Activated CD8-positive, alpha-beta memory T cell treated with anti-CD3 and anti-CD28 coated beads for 36 hours (primary cell): ENCODE data around the gene KIRREL3. TPM values are rescaled to one million over a fixed set of nuclear protein-coding genes. Genes with fewer than 3 reads are reported as not detected.

Source experiments
- CTCF ChIA-PET: fragments of 350-600 bp; sonication (Branson Sonifier 250); formaldehyde crosslinking; loops from one replicate; lab custom pipeline; 2021; ENCODE audit warnings: antibody characterized with exemption; lab: Charles Lee
- POLR2A ChIA-PET: fragments of 350-600 bp; sonication (Branson Sonifier 250); formaldehyde crosslinking; loops from one replicate; lab custom pipeline; 2021; ENCODE audit warnings: antibody characterized with exemption; lab: Charles Lee
- total RNA-seq, 2 experiments: library from RNA; stranded (reverse); gene quantifications; one replicate each; pipeline ENCODE4 v1.2.3, GENCODE V29; 2021

The KIRREL3 gene
- not detected for total RNA-seq

DNA sequence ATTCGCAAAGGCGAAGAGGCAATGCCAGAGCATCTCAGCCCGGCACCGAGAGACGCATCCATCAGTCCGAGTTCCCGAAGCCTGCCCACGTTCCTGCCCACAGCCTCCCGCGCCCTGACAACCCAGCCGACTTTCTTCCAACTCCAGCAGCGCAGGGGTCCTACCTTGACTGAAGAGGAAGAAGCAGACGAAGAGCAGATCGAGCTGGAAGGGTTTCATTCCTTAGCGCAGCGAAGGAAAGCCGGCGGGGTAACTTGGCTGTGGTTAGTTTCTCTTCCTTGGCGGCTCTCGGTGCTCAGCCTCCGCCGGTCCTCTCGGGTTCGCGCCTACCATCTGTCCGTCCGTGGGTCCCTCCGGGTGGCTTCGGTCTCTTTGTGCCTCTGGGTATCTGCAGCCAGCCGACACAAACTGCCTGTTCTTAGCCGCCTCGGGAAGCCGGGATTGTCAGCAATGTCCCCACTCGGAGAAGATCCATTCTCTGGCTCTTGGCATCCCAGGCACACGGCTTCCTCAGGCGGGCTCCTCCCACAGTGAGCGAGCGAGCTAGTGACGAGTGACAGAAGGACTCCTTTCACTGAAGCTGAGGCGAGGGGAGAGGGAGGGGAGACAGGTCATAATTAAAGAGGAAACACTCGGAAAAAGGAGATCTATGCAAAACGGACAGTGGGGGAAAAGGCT is at the start of gene KIRREL3:
KIRREL3 (minus strand) TSS at position 480 of the 678 bp plus-strand sequence.
- ChIA-PET CTCF (no interaction called here), POLR2A (no interaction called here)

GRCh38 chr11:127050186-127050585 is 49.6 kb upstream of the KIRREL3 start:
- ChIA-PET POLR2A (no interaction called here), CTCF (no interaction called here)

- ChIA-PET POLR2A (no interaction called here), CTCF (no interaction called here)
Measured at GRCh38 chr11:127049486-127049885, 48.9 kb upstream of the KIRREL3 start.

- ChIA-PET CTCF (no interaction called here), POLR2A (no interaction called here)
Measured at GRCh38 chr11:127044535-127044934, 44.0 kb upstream of the KIRREL3 start.

- POLR2A ChIA-PET = no interaction called here
- CTCF ChIA-PET = no interaction called here
Measured at GRCh38 chr11:127042445-127042844, 41.9 kb upstream of the KIRREL3 start.

DNA sequence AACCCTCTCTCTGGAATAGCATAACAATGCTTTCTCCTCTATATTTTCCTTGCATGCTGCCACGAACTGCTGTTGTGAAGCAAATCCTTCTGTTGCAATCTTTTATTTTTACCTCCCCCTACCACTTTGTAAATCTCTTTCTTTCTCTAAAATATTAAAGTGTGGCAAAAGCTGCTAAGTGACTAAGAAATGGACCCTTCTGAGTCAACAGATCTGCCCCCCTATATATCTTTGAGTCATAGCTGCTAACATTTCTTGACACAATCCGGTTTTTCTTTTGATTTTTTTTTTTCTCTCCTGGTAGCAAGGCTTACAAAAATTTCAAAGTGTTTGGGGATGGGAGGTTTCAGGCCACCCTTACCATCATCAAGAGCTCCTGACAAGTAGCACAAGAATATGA is 39.0 kb upstream of the KIRREL3 start:
- ChIA-PET POLR2A (no interaction called here), CTCF (no interaction called here)

DNA sequence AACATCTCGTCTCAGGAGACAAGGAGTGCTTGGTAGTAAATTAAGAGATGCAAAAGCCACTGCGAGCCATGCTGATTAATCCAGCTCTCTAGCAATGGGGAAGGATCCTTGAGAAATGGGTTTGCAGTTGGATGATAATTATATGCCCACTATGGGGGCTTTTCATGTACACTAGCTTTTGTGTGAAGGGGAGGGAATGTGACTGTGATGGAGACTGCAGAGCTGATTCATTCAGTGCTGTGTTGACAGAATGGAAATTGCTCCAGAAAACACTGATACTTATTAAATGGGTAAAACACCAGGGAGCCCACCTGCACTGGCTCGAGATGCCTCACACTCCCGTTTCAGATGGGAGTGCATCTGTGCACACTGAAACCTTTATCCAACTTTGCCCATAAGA is 37.0 kb upstream of the KIRREL3 start:
- ChIA-PET CTCF (no interaction called here), POLR2A (no interaction called here)

DNA sequence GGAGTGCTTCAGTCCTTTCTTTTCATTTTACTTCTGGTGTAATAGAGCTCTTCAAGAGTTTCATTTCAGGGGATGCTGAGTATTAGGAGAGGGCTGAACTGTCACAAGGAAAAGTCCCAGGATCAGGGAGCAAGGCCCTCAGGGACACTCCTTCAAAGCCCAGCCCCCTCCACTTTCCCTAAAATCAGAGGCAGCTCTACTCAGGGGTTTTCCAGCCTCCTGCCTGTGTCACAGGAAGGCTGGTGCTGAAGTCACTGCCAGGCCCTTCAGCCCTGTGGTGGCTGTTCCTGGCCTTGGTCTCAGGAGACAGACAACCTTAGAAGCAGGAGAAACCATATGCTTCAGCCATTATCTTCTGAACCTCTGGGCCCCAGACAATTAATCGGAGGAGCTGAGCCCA is 36.4 kb upstream of the KIRREL3 start:
- CTCF ChIA-PET = no interaction called here
- POLR2A ChIA-PET = no interaction called here

- ChIA-PET CTCF (no interaction called here), POLR2A (no interaction called here)
Measured at GRCh38 chr11:127035824-127036223, 35.3 kb upstream of the KIRREL3 start.

- CTCF ChIA-PET = no interaction called here
- POLR2A ChIA-PET = no interaction called here
Measured at GRCh38 chr11:127034973-127035372, 34.4 kb upstream of the KIRREL3 start.

GRCh38 chr11:127028648-127029047 is 28.1 kb upstream of the KIRREL3 start:
- ChIA-PET POLR2A (no interaction called here), CTCF (no interaction called here)

- ChIA-PET CTCF (no interaction called here), POLR2A (no interaction called here)
Measured at GRCh38 chr11:127027789-127028188, 27.2 kb upstream of the KIRREL3 start.

DNA sequence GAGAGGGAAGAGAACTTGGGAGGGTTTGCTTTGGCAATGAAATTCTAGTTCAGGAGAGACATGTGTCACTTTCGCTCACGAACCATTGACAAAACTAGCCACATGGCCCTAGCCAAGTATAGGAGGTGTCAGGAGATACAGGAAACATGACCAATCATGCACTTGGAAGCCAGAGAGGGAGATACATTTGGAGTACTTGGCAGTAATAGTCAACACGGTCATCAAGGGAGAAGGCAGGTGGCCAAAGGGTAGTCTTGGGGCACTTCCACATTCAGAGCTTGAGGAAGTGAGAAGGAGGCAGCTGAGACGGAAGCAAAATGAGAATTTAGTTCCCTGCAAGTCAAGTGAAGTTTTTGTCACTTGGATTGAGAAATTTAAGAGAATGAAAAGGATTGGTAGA is 26.4 kb upstream of the KIRREL3 start:
- CTCF ChIA-PET = no interaction called here
- POLR2A ChIA-PET = no interaction called here

GRCh38 chr11:127023991-127024390 is 23.4 kb upstream of the KIRREL3 start:
- ChIA-PET CTCF (no interaction called here), POLR2A (no interaction called here)

- ChIA-PET POLR2A (no interaction called here), CTCF (no interaction called here)
Measured at GRCh38 chr11:127018683-127019279, 18.2 kb upstream of the KIRREL3 start.

GRCh38 chr11:127017482-127017881 is 16.9 kb upstream of the KIRREL3 start:
- CTCF ChIA-PET = no interaction called here
- POLR2A ChIA-PET = no interaction called here

DNA sequence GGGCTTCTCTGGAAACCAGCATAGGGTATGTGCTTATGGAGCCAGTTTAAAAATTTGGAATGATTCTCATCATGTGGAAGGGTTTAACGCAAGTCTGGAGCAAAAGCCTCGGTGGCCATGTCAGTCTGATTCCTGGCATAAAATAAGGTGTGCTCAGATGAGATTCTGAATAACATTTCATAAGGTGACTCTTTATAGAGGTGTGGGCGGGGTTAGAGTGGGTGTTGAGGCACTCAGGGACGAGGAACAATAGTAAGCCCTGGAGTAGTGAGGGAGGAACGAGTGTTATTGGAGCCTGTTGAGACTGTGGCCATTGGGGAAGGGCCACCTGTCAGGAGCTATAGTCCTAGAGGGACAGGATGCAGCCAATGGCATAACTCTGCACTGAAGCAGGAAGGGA is 13.0 kb upstream of the KIRREL3 start:
- ChIA-PET POLR2A (no interaction called here), CTCF (no interaction called here)

GRCh38 chr11:127006311-127006710 is 5.7 kb upstream of the KIRREL3 start:
- POLR2A ChIA-PET = no interaction called here

DNA sequence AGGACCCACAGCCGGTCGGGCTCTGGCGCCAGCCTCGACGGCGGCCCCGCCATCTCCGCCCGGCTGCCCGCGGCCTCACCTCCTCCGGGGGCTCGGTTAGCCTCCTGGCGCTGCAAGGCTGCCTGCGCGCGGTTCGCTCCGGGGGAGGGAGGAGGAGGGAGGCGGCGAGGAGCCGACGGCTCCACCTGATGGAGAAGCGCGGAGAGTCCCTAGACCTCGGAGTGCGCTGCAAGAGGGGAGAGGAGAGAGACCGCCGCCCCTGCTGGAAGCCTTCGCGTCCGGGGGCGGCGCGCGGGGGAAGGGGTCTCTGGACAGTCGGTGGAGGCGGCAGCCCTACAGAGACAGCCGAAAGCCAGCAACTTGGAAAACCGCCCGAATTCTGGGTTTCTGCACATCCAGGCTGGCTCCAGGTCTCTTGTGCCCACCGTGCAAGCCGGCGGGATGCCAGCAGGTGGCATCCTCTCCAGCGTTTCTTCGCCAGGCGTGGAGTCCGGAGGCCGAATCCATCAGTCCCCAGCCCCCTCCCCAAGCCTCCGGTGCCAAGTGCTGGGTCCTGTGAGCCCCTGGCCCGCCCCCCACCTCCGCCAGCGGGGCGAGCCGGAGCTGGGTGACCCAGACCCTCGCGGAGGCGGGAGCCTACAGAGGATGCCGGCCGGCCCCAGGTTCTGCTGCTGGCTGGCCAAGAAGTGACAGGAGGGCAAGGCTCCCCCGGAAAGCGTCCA is 2.9 kb upstream of the KIRREL3 start:
- ChIA-PET POLR2A (no interaction called here), CTCF (no interaction called here)

More at GRCh38 chr11:127006311-127006710, 5.7 kb upstream of the KIRREL3 start:
- CTCF ChIA-PET = no interaction called here

DNA sequence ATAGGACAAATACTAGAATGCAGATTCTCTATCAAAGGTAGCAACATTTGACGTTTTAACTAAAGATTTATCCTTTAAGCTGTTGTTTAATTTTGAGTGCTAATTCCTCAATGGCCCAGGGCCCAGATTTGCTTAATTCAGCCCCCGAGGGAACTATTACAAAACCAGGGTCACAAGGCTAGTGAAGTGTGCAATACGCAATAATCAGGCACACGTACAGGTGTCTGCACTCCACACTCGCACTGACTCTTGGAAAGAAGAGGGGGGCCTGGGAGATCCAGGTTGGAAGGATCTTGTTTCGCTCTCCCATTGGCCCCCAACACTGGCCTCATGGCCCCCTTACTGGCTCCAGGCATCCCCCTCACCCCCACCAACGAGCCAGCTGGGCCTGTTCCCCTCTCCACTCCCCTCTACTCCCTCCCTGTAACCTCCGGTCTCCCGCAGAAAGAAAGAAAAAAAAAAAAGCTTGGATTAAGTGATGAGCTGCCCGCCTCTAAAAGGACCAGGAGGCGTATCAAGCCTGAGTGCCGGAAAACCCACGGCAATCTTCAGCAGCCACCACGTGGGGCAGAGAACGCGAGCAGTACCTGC is 2.2 kb upstream of the KIRREL3 start:
- POLR2A ChIA-PET = no interaction called here
- CTCF ChIA-PET = no interaction called here

- ChIA-PET CTCF (no interaction called here), POLR2A (no interaction called here)
Measured at GRCh38 chr11:127000981-127001380, 411 bp upstream of the KIRREL3 start.
